ENCODE results near the gene PACS1. TPM values are rescaled to one million over a fixed set of nuclear protein-coding genes. Genes with fewer than 3 reads are reported as not detected.

The PACS1 gene
- total RNA-seq, 6 experiments from 2014 or later: 82.8 to 114 (median 91.8) TPM

- no peaks in the 10 kb centered on the region for H3K4me1 Mint-ChIP-seq (ENCODE audit: low read depth)
- no peak for DNase-seq
- H3K27me3 Mint-ChIP-seq (ENCODE audit: insufficient read depth): peaks cover 11% of the 10 kb centered on the region
- no peak overlapping the region for H3K27ac Mint-ChIP-seq
- no peaks in the 10 kb centered on the region; the same call in 1 of the 2 replicates for H3K36me3 Mint-ChIP-seq (ENCODE audit: low read depth)
- H3K4me3 Mint-ChIP-seq: no peak overlapping the region
- no peak for TF ChIP-seq CTCF (IDR thresholded peaks at IDR 0.05)
- peaks cover 7% of the 10 kb centered on the region for H3K9me3 Mint-ChIP-seq
Measured at GRCh38 chr11:66032957-66033735, 36.9 kb upstream of the PACS1 start.

GRCh38 chr11:66035653-66036333 lies 34.3 kb upstream of the PACS1 start:
- no peaks in the 10 kb centered on the region for H3K4me1 Mint-ChIP-seq (ENCODE audit: low read depth)
- H3K27ac Mint-ChIP-seq: no peak overlapping the region
- H3K9me3 Mint-ChIP-seq: peaks cover 7% of the 10 kb centered on the region
- no peak for TF ChIP-seq CTCF (IDR thresholded peaks at IDR 0.05)
- no peak for DNase-seq
- no peak overlapping the region for H3K4me3 Mint-ChIP-seq
- peaks cover 17% of the 10 kb centered on the region for H3K27me3 Mint-ChIP-seq (ENCODE audit: insufficient read depth)
- H3K36me3 Mint-ChIP-seq (ENCODE audit: low read depth): no peaks in the 10 kb centered on the region; the same call in 1 of the 2 replicates

DNA sequence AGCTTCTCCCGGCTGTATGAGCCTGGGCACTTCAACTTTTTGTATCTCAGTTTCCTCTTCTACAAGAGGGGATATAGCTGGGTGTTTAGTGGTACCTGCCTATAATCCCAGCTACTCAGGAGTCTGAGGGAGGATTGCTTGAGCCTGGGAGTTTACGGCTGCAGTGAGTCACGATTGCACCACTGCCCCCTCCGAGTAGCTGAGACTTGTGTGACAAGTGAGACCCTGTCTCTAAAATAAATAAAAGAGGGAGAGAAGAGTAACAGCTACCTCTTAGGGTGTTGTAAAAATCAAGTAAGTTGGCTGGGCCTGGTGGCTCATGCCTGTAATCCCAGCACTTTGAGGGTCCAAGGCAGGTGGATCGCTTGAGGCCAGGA lies 33.8 kb upstream of the PACS1 start:
- Mint-ChIP-seq H3K27ac (no peak overlapping the region), H3K36me3 (ENCODE audit: low read depth) (no peaks in the 10 kb centered on the region; the same call in 1 of the 2 replicates), H3K4me1 (ENCODE audit: low read depth) (no peaks in the 10 kb centered on the region), H3K4me3 (no peak overlapping the region), H3K27me3 (ENCODE audit: insufficient read depth) (peaks cover 17% of the 10 kb centered on the region), H3K9me3 (peaks cover 7% of the 10 kb centered on the region)
- no peak for DNase-seq
- no peak for TF ChIP-seq CTCF (IDR thresholded peaks at IDR 0.05)

DNA sequence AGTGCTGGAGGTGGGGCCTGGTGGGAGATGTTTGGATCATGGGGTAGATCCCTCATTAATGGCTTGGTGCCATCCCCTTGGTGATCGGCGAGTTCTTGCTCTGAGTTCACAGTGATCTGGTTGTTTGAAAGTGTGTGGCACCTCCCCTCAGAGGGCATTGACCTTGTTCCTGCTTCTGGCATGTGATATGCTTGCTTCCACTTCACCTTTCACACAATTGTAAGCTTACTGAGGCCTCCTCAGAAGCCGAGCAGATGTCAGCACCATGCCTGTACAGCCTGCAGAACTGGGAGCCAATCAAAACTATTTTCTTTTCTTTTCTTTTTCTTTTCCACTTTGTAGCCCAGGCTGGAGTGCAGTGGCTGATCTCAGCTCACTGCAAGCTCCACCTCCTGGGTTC lies 32.7 kb upstream of the PACS1 start:
- no peaks in the 10 kb centered on the region for H3K4me1 Mint-ChIP-seq (ENCODE audit: low read depth)
- no peaks in the 10 kb centered on the region; the same call in 1 of the 2 replicates for H3K36me3 Mint-ChIP-seq (ENCODE audit: low read depth)
- H3K27me3 Mint-ChIP-seq (ENCODE audit: insufficient read depth): peaks cover 17% of the 10 kb centered on the region
- H3K27ac Mint-ChIP-seq: no peak overlapping the region
- DNase-seq: no peak
- peaks cover 7% of the 10 kb centered on the region for H3K9me3 Mint-ChIP-seq
- no peak for TF ChIP-seq CTCF (IDR thresholded peaks at IDR 0.05)
- no peak overlapping the region for H3K4me3 Mint-ChIP-seq

DNA sequence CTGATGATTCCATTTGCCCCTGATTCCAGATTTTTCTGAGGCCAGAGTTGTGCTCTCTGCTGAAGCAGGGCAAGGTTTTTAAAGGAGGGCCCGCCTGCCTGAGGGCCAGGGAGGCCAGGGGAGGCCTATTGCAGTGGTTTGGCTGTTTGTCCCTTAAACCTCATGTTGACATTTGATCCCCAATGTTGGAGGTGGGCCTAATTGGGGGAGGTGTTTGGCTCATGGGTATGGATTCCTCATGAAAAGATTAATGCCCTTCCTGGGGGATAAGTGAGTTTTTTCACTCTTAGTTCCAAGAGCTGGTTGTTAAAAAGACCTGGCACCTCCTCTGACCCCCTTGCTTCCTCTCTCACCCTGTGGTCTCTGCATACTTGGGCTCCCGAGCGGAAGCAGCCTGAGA lies 30.3 kb upstream of the PACS1 start:
- Mint-ChIP-seq H3K36me3 (ENCODE audit: low read depth) (no peaks in the 10 kb centered on the region; the same call in 1 of the 2 replicates), H3K4me1 (ENCODE audit: low read depth) (peaks cover 5% of the 10 kb centered on the region), H3K9me3 (peaks cover 7% of the 10 kb centered on the region), H3K4me3 (no peak overlapping the region), H3K27me3 (ENCODE audit: insufficient read depth) (peaks cover 14% of the 10 kb centered on the region), H3K27ac (no peak overlapping the region)
- DNase-seq: no peak
- no peak for TF ChIP-seq CTCF (IDR thresholded peaks at IDR 0.05)

Data from HFFc6 (cell line).